ENCODE data around the gene PHF21B.

- TF ChIP-seq CTCF (optimal IDR thresholded peaks at IDR 0.05 in 1 of 3, IDR thresholded peaks at IDR 0.05 in 1 of 3, conservative IDR thresholded peaks at IDR 0.05 in 1 of 3; ENCODE audit: extremely low read depth in 1 of 3, insufficient read depth in 2 of 3, low read length in 3 of 3), result no peak
- TF ChIP-seq EZH2 (IDR thresholded peaks at IDR 0.05; ENCODE audit: low read length), result no peak
These were observed 17.6 kb downstream of the PHF21B start for GRCh38 chr22:44992166-44992565.

All from keratinocyte (primary cell).